Cerebellar nuclear complex (tissue), 1 donor: ENCODE measurements around the gene MLPH.

Source experiments
- DNase-seq, 2 experiments: peaks; one replicate each; lab custom pipeline; 2025; lab: John Stamatoyannopoulos, UW

MLPH gene

DNA sequence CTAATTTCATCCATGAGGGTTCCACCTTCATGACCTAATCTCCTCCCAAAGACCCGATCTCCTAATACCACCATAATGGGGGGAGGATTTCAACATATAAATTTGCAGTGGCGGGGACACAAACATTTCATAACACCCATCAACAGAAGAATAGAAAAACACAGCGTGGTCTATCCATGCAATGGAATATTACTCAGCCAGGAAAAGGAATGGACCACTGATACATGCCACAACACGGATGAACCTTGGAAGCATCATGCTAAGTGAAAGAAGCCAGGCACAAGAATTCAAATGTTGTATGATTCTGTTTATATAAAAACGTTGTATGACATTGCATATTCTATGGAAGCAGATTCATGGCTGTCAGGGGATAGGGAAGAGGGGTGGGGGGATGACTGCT lies 82.0 kb downstream of the MLPH start:
- DNase-seq = no peak

GRCh38 chr2:237569896-237570295 lies 82.8 kb downstream of the MLPH start:
- no peak for DNase-seq

- DNase-seq = no peak
Measured at GRCh38 chr2:237570776-237571335, 83.8 kb downstream of the MLPH start.

GRCh38 chr2:237571551-237571950 lies 84.5 kb downstream of the MLPH start:
- no peak for DNase-seq

DNA sequence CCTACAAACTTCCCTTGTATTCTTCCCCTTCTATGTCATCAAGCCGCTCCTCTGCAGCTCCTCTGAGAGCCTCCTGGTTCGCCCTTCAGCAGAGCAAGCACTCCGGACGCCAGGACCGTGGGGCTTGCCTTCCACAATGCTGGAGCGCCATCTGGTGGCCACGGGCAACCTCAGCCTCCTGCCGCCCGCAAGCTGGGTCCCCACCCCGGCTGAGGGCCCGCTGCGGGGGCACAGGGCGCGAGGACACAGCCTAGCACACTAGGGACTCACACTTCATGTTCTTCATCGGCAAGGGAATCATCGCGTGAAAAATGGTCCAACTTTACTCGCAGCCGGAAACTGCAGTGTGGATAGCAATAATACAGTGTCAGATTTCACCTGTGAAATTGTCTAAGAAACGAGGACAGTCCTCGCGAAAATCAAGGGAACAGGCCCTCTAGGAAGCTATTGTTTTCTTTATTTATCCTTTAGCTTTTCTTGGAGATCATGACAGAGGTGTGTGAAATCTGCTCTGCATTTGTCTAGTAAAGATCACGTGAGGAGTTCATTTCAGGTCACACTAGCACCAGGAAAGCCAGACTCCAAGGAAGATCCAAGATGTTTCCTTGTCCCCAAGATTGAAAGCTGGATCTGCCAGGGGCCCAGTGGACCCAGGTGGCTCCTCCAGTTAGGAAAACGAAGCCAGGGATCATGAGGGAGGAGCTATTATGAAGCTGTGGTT lies 85.1 kb downstream of the MLPH start:
- DNase-seq = peak in 1 of 2 experiments; percentile 25

DNA sequence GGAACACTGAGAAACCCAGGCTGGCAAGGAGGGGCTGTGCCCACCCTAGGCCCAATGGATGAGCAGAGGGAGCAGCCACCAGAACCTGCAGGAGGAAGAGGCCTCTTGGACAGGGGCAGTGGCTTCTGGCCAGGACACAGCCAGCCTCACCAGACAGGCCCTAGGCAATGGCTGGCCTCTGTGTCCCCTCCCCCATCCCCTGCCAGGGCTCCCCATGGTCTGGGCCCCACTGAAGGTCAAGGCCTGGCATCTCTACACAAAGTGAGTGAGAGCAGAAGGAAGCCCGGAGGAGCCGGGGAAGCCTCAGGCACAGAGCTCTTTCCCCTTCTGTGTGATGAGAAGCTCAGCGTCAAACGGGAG lies 85.7 kb downstream of the MLPH start:
- no peak for DNase-seq

DNA sequence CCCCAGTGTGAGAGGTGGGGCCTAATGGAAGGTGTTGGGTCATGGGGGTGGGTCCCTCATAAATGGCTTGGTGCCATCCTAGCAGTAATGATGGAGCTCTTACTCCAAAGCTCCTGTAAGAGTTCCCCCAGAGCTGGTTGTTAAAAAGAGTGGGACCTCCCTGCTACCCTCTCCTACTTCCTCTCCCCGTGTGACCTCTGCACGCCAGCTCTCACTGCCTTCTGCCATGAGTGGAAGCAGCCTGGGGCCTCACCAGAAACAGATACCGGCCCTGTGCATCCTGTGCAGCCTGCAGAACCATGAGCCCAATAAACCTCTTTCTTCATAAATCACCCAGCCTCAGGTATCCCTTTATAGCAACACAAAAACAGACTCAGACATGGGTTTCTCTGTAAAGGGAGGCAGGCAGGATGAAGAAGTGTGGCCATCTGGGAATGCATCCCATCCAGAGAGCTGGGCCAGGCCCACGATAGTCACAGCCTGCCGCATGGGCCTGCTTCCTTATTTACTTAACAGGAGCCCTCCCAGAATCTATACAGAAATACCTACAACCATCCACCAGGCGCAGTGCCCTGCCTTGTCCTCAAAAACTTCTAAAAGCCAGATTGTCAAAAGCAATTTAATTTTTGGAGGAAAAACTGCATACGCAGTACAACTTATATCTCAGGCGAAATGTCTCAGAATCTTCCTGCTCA lies 86.8 kb downstream of the MLPH start:
- DNase-seq = no peak

DNA sequence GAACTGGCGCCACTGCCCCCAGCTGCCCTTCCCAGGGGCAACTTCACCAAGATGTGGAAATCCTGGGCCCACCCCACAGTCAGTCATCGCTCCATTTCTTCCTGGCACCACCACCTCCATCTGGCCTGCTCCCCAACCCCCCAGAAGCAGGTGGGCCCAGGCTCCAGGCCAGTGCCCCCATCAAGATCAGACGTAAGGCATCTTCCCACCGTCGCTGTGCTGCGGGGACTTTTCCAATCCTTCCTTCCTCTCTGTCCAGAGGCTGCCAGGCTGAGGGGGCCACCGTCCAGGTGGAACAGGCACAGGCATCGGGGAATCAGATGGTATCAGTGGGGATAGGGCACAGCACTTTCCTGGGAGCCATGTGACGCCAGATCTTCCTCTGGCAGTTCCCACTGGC lies 87.4 kb downstream of the MLPH start:
- DNase-seq = no peak

DNA sequence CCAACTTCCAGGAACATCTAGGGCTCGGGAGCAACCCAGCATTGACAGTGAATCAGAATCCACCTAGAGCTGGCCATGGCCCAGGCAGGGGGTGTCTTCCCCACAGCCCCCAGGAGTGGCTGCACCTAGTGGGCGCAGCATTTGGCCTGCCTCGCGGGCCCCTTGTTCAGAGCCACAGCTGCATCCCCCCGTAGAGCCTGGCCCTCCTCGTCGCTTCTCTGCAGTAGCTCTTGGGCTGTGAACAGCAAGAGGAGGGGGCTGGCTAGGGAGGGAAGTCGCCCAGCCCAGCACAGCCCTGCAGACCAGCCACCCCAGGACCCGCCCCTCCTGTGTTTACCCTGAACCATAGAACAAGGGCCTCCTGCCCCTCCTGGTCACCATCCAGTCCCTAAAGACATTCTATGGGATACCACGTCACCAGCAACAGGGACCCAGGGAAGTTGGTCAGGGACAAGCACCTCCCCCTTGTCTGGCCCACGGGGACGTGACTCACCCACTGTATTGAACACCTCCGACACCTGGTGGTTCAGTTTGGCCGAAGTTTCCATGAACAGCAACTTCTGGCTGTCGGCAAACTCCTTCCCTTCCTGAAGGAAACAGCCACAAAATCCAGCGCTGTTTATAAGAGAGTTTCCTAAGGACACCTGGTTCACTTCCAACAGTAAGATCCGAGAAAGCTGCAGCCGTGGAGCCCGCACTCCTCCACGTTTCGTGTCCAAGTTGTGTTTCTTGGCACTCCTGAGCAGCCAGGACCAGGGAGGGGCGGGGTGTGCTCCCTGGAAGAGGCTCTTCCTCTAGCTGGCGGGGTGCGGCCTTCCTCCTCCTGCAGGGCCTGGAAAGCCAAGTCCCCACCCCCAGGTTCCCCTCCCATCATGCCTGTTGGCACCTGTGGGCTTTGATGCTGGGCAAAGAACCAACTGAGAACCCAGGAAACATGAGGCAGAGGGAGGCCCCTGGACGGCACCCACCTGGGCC lies 88.1 kb downstream of the MLPH start:
- DNase-seq = no peak

DNA sequence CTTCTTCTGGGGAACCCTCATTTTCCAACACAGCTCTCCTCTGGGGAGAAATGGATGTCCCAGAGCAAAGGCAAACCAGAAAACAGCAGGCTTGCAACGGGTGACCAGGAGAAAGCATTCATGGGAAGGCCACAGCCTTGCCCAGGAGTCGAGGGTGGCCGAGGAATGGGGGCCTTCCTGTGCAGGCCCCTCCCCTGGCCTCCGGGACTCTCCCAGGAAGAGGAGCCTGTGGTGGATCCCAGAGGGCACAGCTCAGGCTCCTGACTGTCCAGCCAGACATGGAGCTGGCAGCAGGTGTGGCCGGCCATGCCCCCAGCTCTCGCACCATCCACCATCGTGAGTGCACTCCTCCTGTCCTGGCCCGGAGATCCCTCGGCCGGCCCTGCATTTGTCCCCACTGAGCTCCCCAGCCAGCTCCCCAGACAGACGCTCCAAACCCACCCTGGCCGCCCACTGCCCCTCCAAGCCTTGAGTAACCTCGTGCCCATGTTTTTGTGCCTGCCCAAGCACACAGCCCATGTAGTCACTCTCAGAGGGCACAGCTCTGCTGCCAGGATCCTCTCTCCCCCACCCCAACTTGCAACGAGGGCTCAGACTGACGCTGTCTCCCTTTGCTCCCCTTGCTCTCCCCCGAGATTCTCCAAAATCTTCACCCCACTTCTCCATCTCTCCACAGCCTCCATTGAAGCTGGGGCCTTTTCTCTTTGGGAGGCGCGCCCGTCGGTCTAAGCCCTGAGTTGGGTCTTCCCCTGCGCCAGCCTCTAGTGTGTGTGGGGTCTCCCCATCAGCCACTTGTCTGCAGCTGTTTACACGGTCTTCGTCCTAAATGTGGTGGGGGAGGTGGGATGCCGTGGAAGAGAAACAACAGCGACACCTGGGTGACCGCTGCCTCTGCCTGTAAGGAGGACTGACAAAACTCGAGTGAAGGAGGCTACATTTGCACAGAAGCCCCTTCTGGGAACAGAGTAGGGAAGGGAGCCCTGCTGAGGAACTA lies 89.1 kb downstream of the MLPH start:
- DNase-seq = no peak

DNA sequence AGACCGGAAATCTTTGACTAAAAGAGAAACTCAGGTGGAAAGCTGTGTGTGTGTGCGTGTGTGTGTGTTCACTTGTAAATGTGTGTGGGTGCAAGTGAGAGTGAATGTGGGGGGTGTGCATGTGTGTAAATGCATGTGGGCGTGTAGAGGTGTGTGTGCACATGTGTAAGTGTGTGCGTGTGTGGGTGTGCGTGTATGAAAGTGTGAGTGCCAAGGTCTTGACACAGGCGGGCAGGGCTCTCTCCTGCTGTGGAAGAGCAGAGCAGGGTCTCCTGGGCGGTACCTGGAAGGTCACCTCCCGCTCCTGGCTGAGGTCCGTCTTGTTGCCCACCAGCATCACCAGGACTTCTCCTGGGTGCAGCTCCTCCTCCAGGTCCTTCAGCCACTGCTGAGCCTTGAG lies 89.9 kb downstream of the MLPH start:
- no peak for DNase-seq

GRCh38 chr2:237577458-237577857 lies 90.4 kb downstream of the MLPH start:
- DNase-seq = no peak

GRCh38 chr2:237577956-237578870 lies 91.2 kb downstream of the MLPH start:
- no peak for DNase-seq

- DNase-seq = no peak
Measured at GRCh38 chr2:237581326-237581725, 94.3 kb downstream of the MLPH start.

- DNase-seq = no peak
Measured at GRCh38 chr2:237581751-237582746, 95.0 kb downstream of the MLPH start.

- DNase-seq = no peak
Measured at GRCh38 chr2:237583385-237584295, 96.6 kb downstream of the MLPH start.

DNA sequence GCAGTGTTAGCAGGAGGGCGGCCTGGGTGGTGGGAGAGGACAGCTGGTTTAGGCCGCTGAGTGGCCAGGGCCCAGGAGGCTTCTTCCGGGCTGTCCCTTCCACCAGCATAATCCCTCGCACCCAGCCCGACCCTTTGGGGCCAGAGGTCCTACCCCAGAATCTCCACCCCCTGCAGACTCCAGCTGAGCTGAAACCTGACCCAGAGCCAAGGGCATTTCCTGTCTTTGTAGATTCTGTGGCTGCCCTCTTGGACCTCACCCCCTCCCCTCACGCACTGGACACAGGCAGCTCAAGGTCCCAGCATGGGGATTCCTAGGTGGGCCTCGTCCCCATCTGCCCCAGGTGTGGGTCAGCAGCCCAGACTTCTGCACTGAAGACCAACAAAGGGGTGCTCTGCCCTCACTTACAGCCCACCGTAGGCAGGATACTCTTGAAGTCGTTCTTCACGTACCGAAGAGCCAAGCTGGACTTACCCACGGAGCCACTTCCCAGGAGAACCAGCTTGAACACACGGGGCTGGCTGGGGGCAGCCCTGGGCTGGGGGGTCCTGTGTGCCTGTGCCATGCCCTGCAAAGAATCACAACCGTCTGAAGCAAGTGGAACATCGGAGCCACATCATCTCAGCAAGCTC lies 98.7 kb downstream of the MLPH start:
- DNase-seq = no peak
